B cell (primary cell): Measurements from ENCODE around the gene SCN10A.

Experiments
- EZH2 ChIP-seq: IDR thresholded peaks from 2 replicates; pipeline ENCODE4 v1.6.1; 2012; ENCODE audit warnings: borderline replicate concordance, low read depth, mild to moderate bottlenecking, moderate library complexity, low read length; ENCODE audit not compliant: insufficient read depth, poor library complexity, severe bottlenecking
- TF ChIP-seq, protein P1 (sequence below): fragments of 200-600 bp; IDR thresholded peaks from one replicate; pipeline ENCODE4 v1.8.0; 2022; ENCODE audit warnings: antibody characterized with exemption, mild to moderate bottlenecking

- TF ChIP-seq, protein P1, sequence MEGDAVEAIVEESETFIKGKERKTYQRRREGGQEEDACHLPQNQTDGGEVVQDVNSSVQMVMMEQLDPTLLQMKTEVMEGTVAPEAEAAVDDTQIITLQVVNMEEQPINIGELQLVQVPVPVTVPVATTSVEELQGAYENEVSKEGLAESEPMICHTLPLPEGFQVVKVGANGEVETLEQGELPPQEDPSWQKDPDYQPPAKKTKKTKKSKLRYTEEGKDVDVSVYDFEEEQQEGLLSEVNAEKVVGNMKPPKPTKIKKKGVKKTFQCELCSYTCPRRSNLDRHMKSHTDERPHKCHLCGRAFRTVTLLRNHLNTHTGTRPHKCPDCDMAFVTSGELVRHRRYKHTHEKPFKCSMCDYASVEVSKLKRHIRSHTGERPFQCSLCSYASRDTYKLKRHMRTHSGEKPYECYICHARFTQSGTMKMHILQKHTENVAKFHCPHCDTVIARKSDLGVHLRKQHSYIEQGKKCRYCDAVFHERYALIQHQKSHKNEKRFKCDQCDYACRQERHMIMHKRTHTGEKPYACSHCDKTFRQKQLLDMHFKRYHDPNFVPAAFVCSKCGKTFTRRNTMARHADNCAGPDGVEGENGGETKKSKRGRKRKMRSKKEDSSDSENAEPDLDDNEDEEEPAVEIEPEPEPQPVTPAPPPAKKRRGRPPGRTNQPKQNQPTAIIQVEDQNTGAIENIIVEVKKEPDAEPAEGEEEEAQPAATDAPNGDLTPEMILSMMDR: no peak
- TF ChIP-seq EZH2: no peak
These were observed 126.7 kb downstream of the SCN10A start for GRCh38 chr3:38689346-38689745.
